ENCODE results near the gene DPEP1. TPM values are rescaled to one million over a fixed set of nuclear protein-coding genes. Genes with fewer than 3 reads are reported as not detected.

The DPEP1 gene
- total and polyA plus RNA-seq, 2 experiments from 2014 or later, result 1.7 to 2.3 TPM

GRCh38 chr16:89593841-89594240, 19.6 kb upstream of the DPEP1 start:
- H3K4me3 Mint-ChIP-seq, result no peak overlapping the region
- H3K27me3 Mint-ChIP-seq (ENCODE audit: insufficient read depth, low read depth, poor library complexity), result peaks cover 12% of the 10 kb centered on the region
- no peaks in the 10 kb centered on the region for H3K27me3 ChIP-seq (ENCODE audit: insufficient read depth)
- no peak overlapping the region for H2AFZ ChIP-seq
- ATAC-seq (no peak), DNase-seq (ENCODE audit: low spot score) (no peak)
- no peaks in the 10 kb centered on the region for H3K9me2 ChIP-seq (ENCODE audit: insufficient read depth)
- H3K4me3 ChIP-seq, result no peak overlapping the region
- H3K36me3 Mint-ChIP-seq (ENCODE audit: low read depth), result peaks cover 1% of the 10 kb centered on the region; the same call in 2 of the 3 replicates
- H3K9me3 Mint-ChIP-seq, result 0 out of 3 replicates have a peak, but pooled peaks cover under 1% of the 10 kb centered on the region
- no peaks in the 10 kb centered on the region for H3K4me1 ChIP-seq (ENCODE audit: insufficient read depth)
- H3K36me3 ChIP-seq (ENCODE audit: insufficient read depth), result no peaks in the 10 kb centered on the region
- H3K4me1 Mint-ChIP-seq, result no peaks in the 10 kb centered on the region; the same call in 2 of the 3 replicates
- no peaks in the 10 kb centered on the region for H3F3A ChIP-seq (replicated peaks; ENCODE audit: low read depth)
- no peak overlapping the region for H3K27ac Mint-ChIP-seq
- no peak overlapping the region for H3K4me2 ChIP-seq
- H3K79me2 ChIP-seq (replicated peaks; ENCODE audit: insufficient read depth), result no peaks in the 10 kb centered on the region
- no peaks in the 10 kb centered on the region for H4K20me1 ChIP-seq (replicated peaks; ENCODE audit: insufficient read depth)
- TF ChIP-seq ZNF331 (CRISPR knock-in tag; IDR thresholded peaks at IDR 0.05; ENCODE audit: low read depth), result no peak
- no peak for TF ChIP-seq ZNF462 (CRISPR knock-in tag; IDR thresholded peaks at IDR 0.05)
- TF ChIP-seq CREB1 (CRISPR knock-in tag; IDR thresholded peaks at IDR 0.05; ENCODE audit: low read depth), result no peak
- TF ChIP-seq ETS1 (IDR thresholded peaks at IDR 0.05), result no peak
- no peak for TF ChIP-seq POLR2AphosphoS5 (IDR thresholded peaks at IDR 0.05; ENCODE audit: low read depth)
- no peak for TF ChIP-seq EZH2phosphoT487 (IDR thresholded peaks at IDR 0.05; ENCODE audit: unreplicated experiment)
- no peak for TF ChIP-seq EZH2 (IDR thresholded peaks at IDR 0.05; ENCODE audit: low read depth, unreplicated experiment)
- TF ChIP-seq ZNF114 (CRISPR knock-in tag; IDR thresholded peaks at IDR 0.05), result no peak
- TF ChIP-seq JUNB (IDR thresholded peaks at IDR 0.05; ENCODE audit: unreplicated experiment), result no peak
- no peak overlapping the region for H3K27ac ChIP-seq (ENCODE audit: low read depth)

All from GM23338 (cell line).